Activated CD8-positive, alpha-beta memory T cell treated with anti-CD3 and anti-CD28 coated beads, Interleukin-2, amount 50 U/mL, for 48 hours (primary cell): ENCODE measurements around the gene FOXO4.

ENCODE experiments used
- DNase-seq: peaks from one replicate; pipeline ENCODE4 v3.0.0-alpha.2; 2020

FOXO4 gene

DNA sequence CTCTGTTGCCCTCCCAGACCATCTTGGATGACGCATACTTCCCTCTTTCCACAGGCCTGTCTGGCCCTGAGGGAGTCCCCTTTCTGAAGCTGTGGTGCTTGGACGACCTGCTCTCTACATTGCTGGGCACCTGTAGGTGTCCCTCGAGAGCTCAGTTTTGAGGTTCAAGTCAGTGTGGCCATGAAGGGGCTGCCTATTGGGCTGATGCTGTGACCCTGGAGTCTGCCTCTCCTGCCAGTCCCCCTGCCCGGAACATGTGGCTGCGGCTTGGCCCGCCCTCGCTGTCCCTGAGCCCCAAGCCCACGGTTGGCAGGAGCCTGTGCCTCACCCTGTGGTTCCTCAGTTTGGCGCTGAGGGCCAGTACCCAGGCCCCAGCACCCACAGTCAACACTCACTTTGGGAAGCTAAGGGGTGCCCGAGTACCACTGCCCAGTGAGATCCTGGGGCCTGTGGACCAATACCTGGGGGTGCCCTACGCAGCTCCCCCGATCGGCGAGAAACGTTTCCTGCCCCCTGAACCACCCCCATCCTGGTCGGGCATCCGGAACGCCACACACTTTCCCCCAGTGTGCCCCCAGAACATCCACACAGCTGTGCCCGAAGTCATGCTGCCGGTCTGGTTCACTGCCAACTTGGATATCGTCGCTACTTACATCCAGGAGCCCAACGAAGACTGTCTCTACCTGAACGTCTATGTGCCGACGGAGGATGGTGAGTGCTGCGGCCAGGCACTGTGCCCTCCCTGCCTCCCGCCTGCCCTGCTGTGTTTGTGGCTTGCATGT is 52.0 kb downstream of the FOXO4 start:
- DNase-seq, result no peak

DNA sequence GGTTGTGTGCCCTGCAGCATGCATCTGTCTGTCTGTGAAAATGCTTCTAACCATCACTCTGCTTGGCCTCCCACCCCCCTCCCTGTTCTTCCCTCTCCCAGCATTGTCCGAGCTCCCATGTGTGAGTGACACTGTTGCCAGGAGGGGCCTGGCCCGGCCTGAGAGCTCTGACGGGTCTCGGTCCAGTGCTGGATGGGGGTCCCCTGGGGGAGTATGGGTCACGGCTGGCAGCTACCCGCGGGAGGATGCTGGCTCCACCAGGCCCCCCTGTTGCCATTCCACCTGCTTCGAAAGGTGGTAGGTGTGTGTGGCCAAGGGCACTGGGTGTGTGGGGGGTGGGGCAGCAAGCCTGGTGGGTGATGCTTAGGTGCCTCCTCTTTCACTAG is 52.6 kb downstream of the FOXO4 start:
- DNase-seq, result no peak

DNA sequence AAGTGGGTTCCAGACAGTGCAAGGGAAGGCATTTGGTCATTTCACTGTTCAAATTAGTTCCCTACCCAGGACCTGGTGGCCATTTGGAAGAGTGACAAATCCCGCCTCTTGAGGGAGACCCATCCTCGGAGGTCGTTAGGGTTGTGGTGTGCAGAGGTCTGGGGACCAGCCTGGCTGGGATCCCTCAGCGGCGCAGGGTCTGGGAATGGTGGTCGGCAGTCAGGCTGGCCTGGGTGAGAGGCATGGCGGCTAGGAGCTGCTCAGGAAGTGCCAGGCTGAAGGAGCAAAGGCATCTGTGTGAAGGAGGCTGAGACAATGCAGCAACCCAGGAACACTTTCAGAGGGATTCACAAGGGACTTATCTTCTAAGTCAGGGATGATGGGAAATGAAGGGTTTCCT is 55.7 kb downstream of the FOXO4 start:
- DNase-seq, result no peak
